Endothelial cell of umbilical vein (primary cell): Measurements from ENCODE around the gene LSM2.
A peak's percentile ranks its signal among the peaks of the same experiment; 100 is the strongest.

Experiments
- CTCF ChIP-seq, 2 donors: IDR thresholded peaks; 1 replicate in 1 of 2; 2 replicates in 1 of 2; pipeline ENCODE4 v1.5.1; 2011; ENCODE audit warnings: low read length in 2 of 2, mild to moderate bottlenecking in 2 of 2, moderate library complexity in 2 of 2, control low read depth in 1 of 2, inconsistent platforms in 1 of 2, low read depth in 1 of 2; ENCODE audit not compliant: insufficient read depth in 1 of 2; ENCODE audit errors: extremely low read depth in 1 of 2
- EZH2 ChIP-seq: IDR thresholded peaks from 2 replicates; pipeline ENCODE4 v1.6.1; 2012; ENCODE audit warnings: borderline replicate concordance, low read depth, mild to moderate bottlenecking, moderate library complexity, low read length, inconsistent platforms; ENCODE audit not compliant: severe bottlenecking
- FOS ChIP-seq: IDR thresholded peaks from 2 replicates; pipeline ENCODE4 v1.6.1; 2011; ENCODE audit warnings: mild to moderate bottlenecking, low read length, moderate library complexity, borderline replicate concordance; ENCODE audit not compliant: insufficient read depth
- GATA2 ChIP-seq: IDR thresholded peaks from 2 replicates; pipeline ENCODE4 v1.7.0; 2011; ENCODE audit warnings: low read depth, mild to moderate bottlenecking, moderate library complexity, mixed read lengths, low read length; ENCODE audit not compliant: insufficient read length, insufficient read depth
- POLR2A ChIP-seq: IDR thresholded peaks from 2 replicates; pipeline ENCODE4 v1.6.1; 2012; ENCODE audit warnings: low read depth, mild to moderate bottlenecking, control low read depth, low read length
- POLR2AphosphoS5 ChIP-seq: IDR thresholded peaks from 2 replicates; pipeline ENCODE4 v1.6.1; 2012; ENCODE audit warnings: low read depth, mild to moderate bottlenecking, control low read depth, low read length, moderate library complexity; ENCODE audit not compliant: insufficient read depth

- TF ChIP-seq POLR2A, result no peak
- TF ChIP-seq CTCF (IDR thresholded peaks at IDR 0.05; ENCODE audit: extremely low read depth in 1 of 2, insufficient read depth in 1 of 2, low read depth in 1 of 2, low read length in 2 of 2), result peak; percentile 61 to 75
- no peak for TF ChIP-seq EZH2
- TF ChIP-seq POLR2AphosphoS5, result no peak
- no peak for TF ChIP-seq GATA2
- no peak for TF ChIP-seq FOS
Measured at GRCh38 chr6:31791324-31792089, 15.3 kb downstream of the LSM2 start.
